ENCODE measurements around the gene ABHD14A. TPM values are rescaled to one million over a fixed set of nuclear protein-coding genes. Genes with fewer than 3 reads are reported as not detected.

Gene ABHD14A
- total and polyA plus RNA-seq, 10 donors, result 8.7 to 26.7 (median 15.0) TPM

GRCh38 chr3:52024765-52025452, 50.0 kb downstream of the ABHD14A start:
- Histone ChIP-seq H3K27ac (no peak overlapping the region), H3K27me3 (replicated peaks in 1 of 7) (no peaks in the 10 kb centered on the region), H3K4me1 (peaks cover 16 to 80% (median 47%) of the 10 kb centered on the region in 6 donors), H3K4me3 (no peak overlapping the region), H3K9me3 (no peaks in the 10 kb centered on the region), H3K36me3 (no peaks in the 10 kb centered on the region)
- WGBS, 5 donors, result 70 to 88% (median 87%) methylated on average over 6 of the region's 6 CpGs
- DNase-seq, result no peak
- intact Hi-C loops (cut with DNase I; ENCODE audit: low total_unique reads), result no loop called here
- TF ChIP-seq POLR2A (IDR thresholded peaks at IDR 0.05), result no peak

GRCh38 chr3:52025453-52025852, 50.6 kb downstream of the ABHD14A start:
- peak; percentile 78 for DNase-seq
- Histone ChIP-seq H3K27me3 (replicated peaks in 1 of 7) (no peaks in the 10 kb centered on the region), H3K4me3 (no peak overlapping the region), H3K36me3 (no peaks in the 10 kb centered on the region), H3K4me1 (peaks cover 16 to 75% (median 43%) of the 10 kb centered on the region in 6 donors), H3K9me3 (no peaks in the 10 kb centered on the region), H3K27ac (no peak overlapping the region)
- WGBS, 5 donors, result 59 to 85% (median 76%) methylated on average over 5 to 7 of the region's 7 CpGs
- TF ChIP-seq POLR2A (IDR thresholded peaks at IDR 0.05) (no peak), CTCF (IDR thresholded peaks at IDR 0.05 in 8 of 11, conservative IDR thresholded peaks at IDR 0.05 in 3 of 11) (no peak), POLR2AphosphoS5 (IDR thresholded peaks at IDR 0.05) (peak; percentile 69 to 81 (median 79))
- intact Hi-C loops (cut with DNase I; ENCODE audit: low total_unique reads), result no loop called here

- no peaks in the 10 kb centered on the region for H3K27me3 ChIP-seq (replicated peaks in 1 of 7)
- H3K9me3 ChIP-seq, result no peaks in the 10 kb centered on the region
- H3K27ac ChIP-seq, result no peak overlapping the region
- TF ChIP-seq POLR2AphosphoS5 (IDR thresholded peaks at IDR 0.05), result no peak
- TF ChIP-seq CTCF (IDR thresholded peaks at IDR 0.05 in 8 of 11, conservative IDR thresholded peaks at IDR 0.05 in 3 of 11), result no peak
- no peak for TF ChIP-seq POLR2A (IDR thresholded peaks at IDR 0.05)
- DNase-seq, result no peak
- intact Hi-C loops (cut with DNase I; ENCODE audit: low total_unique reads), result no loop called here
- H3K36me3 ChIP-seq, result no peaks in the 10 kb centered on the region
- 70 to 79% (median 71%) methylated on average over 4 of the region's 4 CpGs for WGBS, 5 donors
- H3K4me1 ChIP-seq, result peaks cover 16 to 69% (median 40%) of the 10 kb centered on the region in 6 donors
- H3K4me3 ChIP-seq, result no peak overlapping the region
Measured at GRCh38 chr3:52026041-52026440, 51.2 kb downstream of the ABHD14A start.

- Histone ChIP-seq H3K9me3 (no peaks in the 10 kb centered on the region), H3K36me3 (no peaks in the 10 kb centered on the region), H3K4me1 (peaks cover 8 to 45% (median 22%) of the 10 kb centered on the region in 6 donors), H3K27ac (no peak overlapping the region), H3K4me3 (no peak overlapping the region), H3K27me3 (replicated peaks in 1 of 7) (no peaks in the 10 kb centered on the region)
- no peak for DNase-seq
- intact Hi-C loops (cut with DNase I; ENCODE audit: low total_unique reads), result no loop called here
- 70 to 93% (median 78%) methylated on average over 6 to 12 of the region's 12 CpGs for WGBS, 5 donors
- TF ChIP-seq POLR2AphosphoS5 (IDR thresholded peaks at IDR 0.05), result no peak
- no peak for TF ChIP-seq CTCF (IDR thresholded peaks at IDR 0.05 in 8 of 11, conservative IDR thresholded peaks at IDR 0.05 in 3 of 11)
- no peak for TF ChIP-seq POLR2A (IDR thresholded peaks at IDR 0.05)
Measured at GRCh38 chr3:52028572-52028971, 53.7 kb downstream of the ABHD14A start.

Measured in spleen (tissue), 11 donors.